Measurements from ENCODE around the gene KIAA1191.

The KIAA1191 gene

GRCh38 chr5:176373100-176373818 lies 11.7 kb upstream of the KIAA1191 start:
- no peak overlapping the region for H3K9ac ChIP-seq (ENCODE audit: low read depth, low read length)
- H3K4me1 ChIP-seq (ENCODE audit: control insufficient read depth, insufficient read depth, low read length): no peaks in the 10 kb centered on the region
- H3K4me3 ChIP-seq (ENCODE audit: low read length): no peak overlapping the region
- H3K4me2 ChIP-seq (ENCODE audit: low read length): no peak overlapping the region
- no peaks in the 10 kb centered on the region for H3K9me3 ChIP-seq (replicated peaks; ENCODE audit: low read length)
- no peaks in the 10 kb centered on the region for H3K27me3 ChIP-seq (ENCODE audit: control insufficient read depth, insufficient read depth, low read length)
- H3K36me3 ChIP-seq (ENCODE audit: insufficient read depth, low read length): peaks cover 35% of the 10 kb centered on the region

- H3K9ac ChIP-seq (ENCODE audit: low read depth, low read length): no peak overlapping the region
- no peak overlapping the region for H3K4me2 ChIP-seq (ENCODE audit: low read length)
- H3K4me3 ChIP-seq (ENCODE audit: low read length): no peak overlapping the region
- no peaks in the 10 kb centered on the region for H3K4me1 ChIP-seq (ENCODE audit: control insufficient read depth, insufficient read depth, low read length)
- peaks cover 42% of the 10 kb centered on the region for H3K36me3 ChIP-seq (ENCODE audit: insufficient read depth, low read length)
- no peaks in the 10 kb centered on the region for H3K27me3 ChIP-seq (ENCODE audit: control insufficient read depth, insufficient read depth, low read length)
- H3K9me3 ChIP-seq (replicated peaks; ENCODE audit: low read length): no peaks in the 10 kb centered on the region
These were observed 10.3 kb upstream of the KIAA1191 start for GRCh38 chr5:176371621-176372539.

- Histone ChIP-seq H3K9ac (ENCODE audit: low read depth, low read length) (no peak overlapping the region), H3K4me2 (ENCODE audit: low read length) (no peak overlapping the region), H3K4me1 (ENCODE audit: control insufficient read depth, insufficient read depth, low read length) (peaks cover 6% of the 10 kb centered on the region), H3K9me3 (replicated peaks; ENCODE audit: low read length) (no peaks in the 10 kb centered on the region), H3K27me3 (ENCODE audit: control insufficient read depth, insufficient read depth, low read length) (no peaks in the 10 kb centered on the region), H3K4me3 (ENCODE audit: low read length) (no peak overlapping the region), H3K36me3 (ENCODE audit: insufficient read depth, low read length) (peaks cover 46% of the 10 kb centered on the region)
These were observed 8.6 kb upstream of the KIAA1191 start for GRCh38 chr5:176369934-176370711.

DNA sequence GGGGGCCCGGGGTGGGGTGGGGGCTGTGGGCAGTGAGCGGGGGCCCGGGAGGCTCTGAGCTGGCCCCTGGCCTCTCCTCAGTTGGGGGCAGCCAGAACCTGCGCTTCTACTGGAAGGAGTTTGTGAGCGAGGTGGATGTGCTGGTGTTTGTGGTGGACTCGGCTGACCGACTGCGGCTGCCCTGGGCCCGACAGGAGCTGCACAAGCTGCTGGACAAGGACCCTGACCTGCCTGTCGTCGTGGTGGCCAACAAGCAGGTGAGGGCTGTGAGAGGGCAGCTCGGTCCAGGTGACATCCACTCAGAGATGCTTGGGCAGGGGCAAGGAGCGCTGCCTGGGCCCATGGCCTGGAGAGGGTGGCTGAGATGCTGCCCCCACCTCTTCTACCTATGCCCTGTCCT lies 7.2 kb upstream of the KIAA1191 start:
- H3K27me3 ChIP-seq (ENCODE audit: control insufficient read depth, insufficient read depth, low read length): no peaks in the 10 kb centered on the region
- H3K4me1 ChIP-seq (ENCODE audit: control insufficient read depth, insufficient read depth, low read length): peaks cover 10% of the 10 kb centered on the region
- H3K9me3 ChIP-seq (replicated peaks; ENCODE audit: low read length): no peaks in the 10 kb centered on the region
- no peak overlapping the region for H3K4me2 ChIP-seq (ENCODE audit: low read length)
- H3K4me3 ChIP-seq (ENCODE audit: low read length): no peak overlapping the region
- H3K36me3 ChIP-seq (ENCODE audit: insufficient read depth, low read length): peaks cover 46% of the 10 kb centered on the region
- H3K9ac ChIP-seq (ENCODE audit: low read depth, low read length): no peak overlapping the region

GRCh38 chr5:176366232-176366894 lies 4.8 kb upstream of the KIAA1191 start:
- H3K4me3 ChIP-seq (ENCODE audit: low read length): peak overlapping the region; percentile 87
- H3K36me3 ChIP-seq (ENCODE audit: insufficient read depth, low read length): peaks cover 27% of the 10 kb centered on the region
- peaks cover 13% of the 10 kb centered on the region for H3K4me1 ChIP-seq (ENCODE audit: control insufficient read depth, insufficient read depth, low read length)
- peak overlapping the region; percentile 92 for H3K4me2 ChIP-seq (ENCODE audit: low read length)
- no peaks in the 10 kb centered on the region for H3K9me3 ChIP-seq (replicated peaks; ENCODE audit: low read length)
- H3K9ac ChIP-seq (ENCODE audit: low read depth, low read length): peak overlapping the region; percentile 88
- H3K27me3 ChIP-seq (ENCODE audit: control insufficient read depth, insufficient read depth, low read length): no peaks in the 10 kb centered on the region

DNA sequence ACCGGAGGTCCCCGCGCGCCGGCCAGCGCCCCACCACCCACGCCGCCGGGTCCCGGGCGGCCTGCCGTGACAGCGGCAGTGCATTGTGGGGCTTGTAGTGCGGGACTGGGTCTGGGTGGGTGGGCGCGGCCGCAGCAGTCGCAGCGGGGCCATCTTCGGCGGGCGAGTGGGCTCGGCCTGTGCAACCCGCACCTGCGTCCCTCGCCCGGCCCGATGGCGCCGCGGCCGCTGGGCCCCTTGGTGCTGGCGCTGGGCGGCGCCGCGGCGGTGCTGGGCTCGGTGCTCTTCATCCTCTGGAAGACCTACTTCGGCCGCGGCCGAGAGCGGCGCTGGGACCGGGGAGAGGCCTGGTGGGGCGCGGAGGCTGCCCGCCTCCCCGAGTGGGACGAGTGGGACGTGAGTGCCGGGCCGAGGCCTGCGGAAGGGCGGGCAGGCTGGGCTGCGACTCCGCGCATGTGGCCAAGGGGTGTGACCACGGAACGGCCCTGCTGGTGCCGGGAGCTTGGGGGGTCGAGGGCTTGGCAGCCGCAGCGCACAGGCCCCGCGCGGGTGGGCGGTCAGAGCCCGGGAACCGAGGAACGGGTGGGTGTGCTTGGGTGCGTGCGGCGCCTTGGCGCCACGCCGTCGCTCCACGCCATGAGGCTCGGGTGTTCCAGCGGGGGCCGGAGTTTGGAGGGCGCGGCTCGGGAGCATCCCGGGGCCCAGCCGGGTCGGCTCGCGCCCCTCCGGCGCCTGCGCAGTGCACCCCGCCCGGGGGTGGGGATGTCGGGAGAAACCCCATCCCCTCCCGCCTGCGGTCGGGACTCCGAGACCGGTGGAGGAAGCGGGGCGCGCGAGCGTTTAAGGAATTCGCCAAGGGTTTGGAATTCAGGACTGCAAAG lies 4.0 kb upstream of the KIAA1191 start, which contains the start of gene ARL10:
ARL10 (plus strand) TSS at position 137 of the 881 bp plus-strand sequence; CDS start at position 214, 77 bp downstream.
- Histone ChIP-seq H3K27me3 (ENCODE audit: control insufficient read depth, insufficient read depth, low read length) (no peaks in the 10 kb centered on the region), H3K4me3 (ENCODE audit: low read length) (peak within 1 kb of the TSS; percentile 87)

GRCh38 chr5:176364765-176365350 lies 3.3 kb upstream of the KIAA1191 start:
- Histone ChIP-seq H3K4me3 (ENCODE audit: low read length) (peak overlapping the region; percentile 87), H3K9me3 (replicated peaks; ENCODE audit: low read length) (no peaks in the 10 kb centered on the region), H3K36me3 (ENCODE audit: insufficient read depth, low read length) (peaks cover 16% of the 10 kb centered on the region), H3K27me3 (ENCODE audit: control insufficient read depth, insufficient read depth, low read length) (no peaks in the 10 kb centered on the region), H3K4me1 (ENCODE audit: control insufficient read depth, insufficient read depth, low read length) (peaks cover 15% of the 10 kb centered on the region), H3K4me2 (ENCODE audit: low read length) (peak overlapping the region; percentile 92), H3K9ac (ENCODE audit: low read depth, low read length) (peak overlapping the region; percentile 88)

More for the DNA sequence above, 4.0 kb upstream of the KIAA1191 start, which contains the start of gene ARL10:
- Histone ChIP-seq H3K9ac (ENCODE audit: low read depth, low read length) (peak within 1 kb of the TSS; percentile 88), H3K36me3 (ENCODE audit: insufficient read depth, low read length) (peaks cover 21% of the 10 kb centered on the region), H3K4me1 (ENCODE audit: control insufficient read depth, insufficient read depth, low read length) (peaks cover 13% of the 10 kb centered on the region), H3K4me2 (ENCODE audit: low read length) (peak within 1 kb of the TSS; percentile 92), H3K9me3 (replicated peaks; ENCODE audit: low read length) (no peaks in the 10 kb centered on the region)

GRCh38 chr5:176362233-176362490 lies 598 bp upstream of the KIAA1191 start:
- Histone ChIP-seq H3K4me3 (ENCODE audit: low read length) (peak overlapping the region; percentile 93), H3K4me1 (ENCODE audit: control insufficient read depth, insufficient read depth, low read length) (peaks cover 20% of the 10 kb centered on the region), H3K4me2 (ENCODE audit: low read length) (peak overlapping the region; percentile 85), H3K9ac (ENCODE audit: low read depth, low read length) (peak overlapping the region; percentile 93), H3K27me3 (ENCODE audit: control insufficient read depth, insufficient read depth, low read length) (no peaks in the 10 kb centered on the region), H3K9me3 (replicated peaks; ENCODE audit: low read length) (no peaks in the 10 kb centered on the region), H3K36me3 (ENCODE audit: insufficient read depth, low read length) (peaks cover 14% of the 10 kb centered on the region)

- Histone ChIP-seq H3K9ac (ENCODE audit: low read depth, low read length) (peak overlapping the region; percentile 93), H3K9me3 (replicated peaks; ENCODE audit: low read length) (no peaks in the 10 kb centered on the region), H3K4me2 (ENCODE audit: low read length) (peak overlapping the region; percentile 85), H3K4me1 (ENCODE audit: control insufficient read depth, insufficient read depth, low read length) (peaks cover 14% of the 10 kb centered on the region), H3K4me3 (ENCODE audit: low read length) (peak overlapping the region; percentile 93), H3K27me3 (ENCODE audit: control insufficient read depth, insufficient read depth, low read length) (no peaks in the 10 kb centered on the region), H3K36me3 (ENCODE audit: insufficient read depth, low read length) (peaks cover 19% of the 10 kb centered on the region)
These were observed 599 bp downstream of the KIAA1191 start for GRCh38 chr5:176360894-176361436.

- H3K4me2 ChIP-seq (ENCODE audit: low read length): peak overlapping the region; percentile 85
- H3K27me3 ChIP-seq (ENCODE audit: control insufficient read depth, insufficient read depth, low read length): no peaks in the 10 kb centered on the region
- no peaks in the 10 kb centered on the region for H3K9me3 ChIP-seq (replicated peaks; ENCODE audit: low read length)
- peaks cover 11% of the 10 kb centered on the region for H3K4me1 ChIP-seq (ENCODE audit: control insufficient read depth, insufficient read depth, low read length)
- no peak overlapping the region for H3K9ac ChIP-seq (ENCODE audit: low read depth, low read length)
- H3K4me3 ChIP-seq (ENCODE audit: low read length): peak overlapping the region; percentile 15
- peaks cover 27% of the 10 kb centered on the region for H3K36me3 ChIP-seq (ENCODE audit: insufficient read depth, low read length)
These were observed 1.9 kb downstream of the KIAA1191 start for GRCh38 chr5:176359658-176360057.

All from skeletal muscle satellite cell (primary cell).